HG02571 (cell line): ENCODE measurements around the gene FCN1.
"Not testable (repeated sequence)": the region's sequence is repeated elsewhere in the genome, so short reads cannot be mapped to it uniquely, and the experiment has no call there.

Source experiments
- ATAC-seq: cut with Tn5 transposase; IDR thresholded peaks from one replicate; pipeline ENCODE4 v1.9.1; 2021; ENCODE audit warnings: mild to moderate bottlenecking, moderate library complexity; ENCODE audit not compliant: unreplicated experiment

Gene FCN1

DNA sequence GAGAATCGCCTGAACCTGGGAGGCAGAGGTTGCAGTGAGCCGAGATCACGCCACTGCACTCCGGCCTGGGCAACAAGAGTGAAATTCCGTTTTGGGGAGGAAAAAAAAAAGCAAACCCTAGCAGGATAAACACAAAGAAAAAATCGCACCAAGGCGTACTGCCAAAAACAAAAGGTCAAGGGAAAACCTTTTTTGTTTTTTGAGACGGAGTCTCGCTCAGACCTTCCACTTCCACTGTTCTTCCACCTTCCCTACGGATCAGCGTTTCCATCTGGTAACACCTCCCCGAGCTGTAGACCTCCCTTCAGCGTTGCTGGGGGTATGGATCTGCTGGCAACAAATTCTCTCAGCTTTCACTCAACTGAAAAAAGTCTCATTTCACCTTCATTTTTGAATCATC, 57.2 kb downstream of the FCN1 start:
- no peak for ATAC-seq

DNA sequence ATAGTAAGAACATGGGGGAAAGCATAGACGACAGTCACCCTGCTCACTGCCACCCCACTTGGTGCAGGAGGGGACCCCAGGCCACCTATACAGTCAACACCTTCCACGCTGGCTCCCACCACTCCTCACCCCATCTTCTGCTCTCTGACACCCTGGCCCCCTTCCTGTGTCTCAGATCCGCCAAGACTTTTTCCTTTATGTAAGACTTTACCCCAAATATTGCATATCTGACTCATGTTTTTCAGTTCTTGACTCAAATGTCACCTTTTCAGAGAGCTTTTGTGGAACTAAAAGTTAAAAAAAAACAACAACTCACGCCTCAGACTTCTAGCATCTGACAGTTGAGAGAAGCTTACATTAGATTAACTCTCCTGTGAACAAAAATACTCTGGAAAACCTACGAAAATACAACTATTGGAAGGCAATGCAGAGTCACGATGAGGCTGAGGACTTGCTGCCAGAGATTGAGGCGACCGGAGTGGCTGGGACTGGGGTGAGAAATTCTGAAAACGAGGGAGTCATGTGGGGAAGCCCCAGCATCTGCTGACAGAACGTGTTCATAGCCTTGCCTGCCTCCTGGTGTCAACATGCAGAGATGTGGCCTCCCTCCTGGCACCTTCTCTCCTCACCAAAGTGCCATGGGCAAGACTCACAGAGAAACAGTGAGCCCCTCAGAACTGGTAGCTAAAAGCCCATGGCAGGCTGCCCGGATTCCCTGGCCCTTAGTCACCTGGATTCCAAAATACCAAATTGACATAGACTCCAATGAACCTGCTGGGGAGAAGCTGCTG, 59.5 kb downstream of the FCN1 start:
- ATAC-seq = peak; percentile 72

DNA sequence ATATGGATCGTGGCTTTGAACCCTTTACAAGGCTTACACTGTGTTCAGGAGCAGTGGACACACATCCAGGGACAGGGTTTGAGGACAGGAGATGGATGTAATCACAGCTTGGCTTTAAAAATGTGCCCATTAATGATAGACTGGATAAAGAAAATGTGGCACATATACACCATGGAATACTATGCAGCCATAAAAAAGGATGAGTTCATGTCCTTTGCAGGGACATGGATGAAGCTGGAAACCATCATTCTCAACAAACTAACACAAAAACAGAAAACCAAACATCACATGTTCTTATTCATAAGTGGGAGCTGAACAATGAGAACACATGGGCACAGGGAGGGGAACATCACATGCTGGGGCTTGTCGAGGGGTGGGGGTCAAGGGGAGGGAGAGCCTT, 60.3 kb downstream of the FCN1 start:
- not testable (repeated sequence) for ATAC-seq

DNA sequence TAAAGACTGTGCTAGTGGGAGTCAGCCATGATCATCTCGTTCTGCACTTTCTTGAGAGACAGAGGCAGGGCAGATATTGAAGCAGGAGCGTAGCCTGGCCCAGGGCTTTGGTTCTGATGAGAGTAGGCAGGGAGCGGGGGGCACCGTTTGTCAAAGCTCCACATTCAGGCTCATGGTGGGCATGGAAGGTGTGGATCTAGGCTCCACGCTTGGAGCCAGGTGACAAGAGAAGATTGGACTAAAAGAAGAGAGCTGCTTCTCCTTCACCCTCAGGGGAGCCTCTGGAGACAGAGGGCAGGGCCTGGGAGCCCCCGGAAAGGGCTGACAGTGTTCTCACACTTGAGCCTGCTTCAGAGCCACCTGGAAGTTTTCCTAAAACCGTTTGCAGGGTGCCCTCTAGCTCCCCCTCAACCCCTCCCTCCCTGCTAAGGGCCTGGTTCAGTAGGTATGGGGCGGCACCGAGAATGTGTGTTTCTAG, 61.8 kb downstream of the FCN1 start:
- ATAC-seq = no peak
